Motor neuron (in vitro differentiated cells): Measurements from ENCODE around the gene MTUS2. TPM values are rescaled to one million over a fixed set of nuclear protein-coding genes. Genes with fewer than 3 reads are reported as not detected.

Experiments
- ATAC-seq, 8 experiments: fragments of 200-7000 bp; cut with Tn5 transposase; replicated peaks in 6 of 8; 2 replicates each; pipeline ENCODE4 v1.8.0; 2021; ENCODE audit warnings: mild to moderate bottlenecking in 8 of 8, moderate library complexity in 8 of 8
- H3K27ac ChIP-seq, 2 donors: fragments of 250-450 bp; sonication (Bioruptor Pico); 2 replicates each; pipeline ENCODE4 v1.9.0; 2021; ENCODE audit warnings: antibody characterized with exemption in 2 of 2, mild to moderate bottlenecking in 2 of 2, moderate library complexity in 1 of 2
- H3K4me1 ChIP-seq, 2 donors: fragments of 250-450 bp; sonication (Bioruptor Pico); replicated peaks in 1 of 2; 2 replicates each; pipeline ENCODE4 v1.6.1; 2021; ENCODE audit warnings: antibody characterized with exemption in 2 of 2, mild to moderate bottlenecking in 2 of 2, moderate library complexity in 1 of 2
- H3K4me3 ChIP-seq, 5 donors: fragments of 250-450 bp; sonication (Bioruptor Pico); 2 replicates each; pipeline ENCODE4 v1.9.0; 2021; ENCODE audit warnings: antibody characterized with exemption in 5 of 5, mild to moderate bottlenecking in 5 of 5, moderate library complexity in 4 of 5
- WGBS, 10 experiments: fragments of 450-650 bp; shearing (Covaris generic); methylation state at CpG; one replicate each; pipeline ENCODE4 v1.0.0; 2022; 5-methylcytosine and 5-hydroxymethylcytosine counted together
- in situ Hi-C, 9 experiments: fragments of 400-800 bp; cut with MboI; loops; one replicate each; pipeline ENCODE4 v1.15.0; 2021; ENCODE audit warnings: low sequenced_read_pairs in 9 of 9, low pct_unique_long_range_greater_than_20kb in 2 of 9; ENCODE audit not compliant: unreplicated experiment in 9 of 9
- total RNA-seq, 8 experiments: library from RNA; unstranded; fragments of 300-600 nt; gene quantifications; 2 replicates each; pipeline versions ENCODE4 v1.2.3 to v1.2.4, GENCODE V29; 2022

The MTUS2 gene
- total RNA-seq, 8 experiments from 2014 or later = 1.1 to 9.6 (median 3.9) TPM

DNA sequence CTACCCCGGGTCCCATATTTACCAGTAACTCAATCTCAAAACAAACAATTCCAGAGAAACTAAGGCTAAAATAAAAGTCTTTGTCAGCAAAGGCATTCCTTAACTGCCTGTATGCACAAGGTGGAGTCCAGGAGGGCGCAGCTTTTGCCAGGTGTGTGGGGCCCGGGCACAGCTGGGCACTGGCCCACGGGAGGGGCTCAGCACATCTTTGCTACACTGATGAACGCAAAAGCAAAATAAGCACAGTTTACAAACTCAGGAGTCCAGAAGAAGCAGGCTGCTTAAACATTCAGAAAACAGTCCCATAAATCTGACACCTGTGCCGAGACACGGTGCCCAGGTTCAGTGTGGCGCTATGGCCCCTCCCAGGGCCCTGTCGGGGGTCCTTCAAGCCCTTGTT lies 704.5 kb downstream of the MTUS2 start:
- WGBS, 10 experiments = 90 to 100% (median 100%) methylated on average over 2 to 4 of the region's 9 CpGs; no CpG with 5 or more reads in 6 of the 10 experiments

DNA sequence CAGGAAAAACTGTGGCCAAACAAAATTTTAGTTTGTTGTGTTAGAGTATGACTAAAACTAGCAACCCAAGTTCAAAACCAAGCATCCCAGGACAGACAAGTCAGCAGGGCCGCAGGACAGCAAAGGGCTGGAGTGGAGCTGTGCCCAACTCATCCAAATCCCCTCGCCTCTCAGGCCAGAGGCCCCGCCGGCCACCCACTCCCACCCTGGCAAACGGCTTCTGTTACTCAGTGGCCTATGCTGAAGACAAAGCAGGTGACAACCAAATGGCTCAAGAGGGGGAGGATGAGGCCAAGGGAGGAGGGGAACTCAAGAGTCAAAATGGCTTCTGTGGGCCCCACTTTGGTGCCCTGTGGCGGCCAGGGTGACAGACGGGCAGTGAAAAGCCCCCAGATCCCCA lies 705.6 kb downstream of the MTUS2 start:
- Histone ChIP-seq H3K4me3 (no peak overlapping the region), H3K4me1 (no peaks in the 10 kb centered on the region), H3K27ac (no peak overlapping the region)
- no peak for ATAC-seq
- in situ Hi-C loops = no loop called here
- WGBS, 10 experiments = 93 to 100% (median 100%) methylated on average over 1 to 3 of the region's 7 CpGs; no CpG with 5 or more reads in 7 of the 10 experiments

More for the DNA sequence above, 704.5 kb downstream of the MTUS2 start:
- H3K4me1 ChIP-seq = no peaks in the 10 kb centered on the region
- no peak for ATAC-seq
- H3K4me3 ChIP-seq = no peak overlapping the region
- no peak overlapping the region for H3K27ac ChIP-seq
- in situ Hi-C loops = loop anchor here in 8 of 9 experiments (25.0 kb wide), 2 partner anchors 188 to 588 kb away; no protein-coding TSS in a partner anchor

DNA sequence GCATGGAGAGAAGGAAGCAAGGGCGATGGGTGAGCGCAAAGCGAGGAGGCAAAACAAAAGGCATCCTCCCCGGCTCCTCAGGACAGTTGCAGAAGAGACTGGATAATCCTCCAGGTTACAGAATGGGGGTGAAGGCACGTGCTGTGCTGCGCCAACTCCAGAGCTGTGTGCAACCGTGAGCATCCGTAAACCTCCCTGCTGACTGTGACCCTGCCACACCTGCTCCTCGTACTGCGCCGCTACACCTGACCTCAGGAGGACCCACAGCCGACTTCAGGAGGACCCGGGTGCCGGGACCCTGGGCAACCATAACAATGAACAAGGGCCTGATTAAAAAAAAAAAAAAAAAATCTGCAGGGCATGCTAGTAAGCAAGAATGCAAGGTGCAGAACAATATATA lies 706.6 kb downstream of the MTUS2 start:
- ATAC-seq = no peak
- in situ Hi-C loops = no loop called here

DNA sequence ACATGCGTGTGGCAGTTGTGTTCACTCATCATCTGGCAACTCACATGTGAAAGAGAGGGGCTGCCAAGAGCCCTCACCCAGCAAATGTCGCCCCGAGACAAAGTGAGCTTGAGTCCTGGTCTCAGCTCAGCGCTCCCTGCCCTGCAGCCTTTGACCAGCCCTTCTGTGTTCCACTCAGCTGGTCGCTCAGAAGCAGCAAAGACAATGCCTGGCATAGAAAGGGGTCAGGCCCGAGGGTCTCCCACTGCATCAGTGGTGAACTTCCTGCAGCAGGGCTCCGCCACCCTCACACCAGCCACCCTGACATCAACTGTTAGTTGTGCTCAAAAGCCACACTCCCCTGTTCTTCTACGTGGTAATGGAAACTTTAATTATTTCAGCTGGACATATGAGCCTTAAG lies 707.4 kb downstream of the MTUS2 start:
- in situ Hi-C loops = no loop called here
- Histone ChIP-seq H3K27ac (no peak overlapping the region), H3K4me3 (no peak overlapping the region), H3K4me1 (no peaks in the 10 kb centered on the region)
- ATAC-seq = no peak
- 40 to 100% (median 84%) methylated on average over 1 to 7 of the region's 8 CpGs; no CpG with 5 or more reads in 1 of the 10 experiments for WGBS, 10 experiments

More for the DNA sequence above, 706.6 kb downstream of the MTUS2 start:
- no peaks in the 10 kb centered on the region for H3K4me1 ChIP-seq
- H3K4me3 ChIP-seq = no peak overlapping the region
- 73 to 100% (median 97%) methylated on average over 1 to 11 of the region's 14 CpGs; no CpG with 5 or more reads in 1 of the 10 experiments for WGBS, 10 experiments
- H3K27ac ChIP-seq = no peak overlapping the region

DNA sequence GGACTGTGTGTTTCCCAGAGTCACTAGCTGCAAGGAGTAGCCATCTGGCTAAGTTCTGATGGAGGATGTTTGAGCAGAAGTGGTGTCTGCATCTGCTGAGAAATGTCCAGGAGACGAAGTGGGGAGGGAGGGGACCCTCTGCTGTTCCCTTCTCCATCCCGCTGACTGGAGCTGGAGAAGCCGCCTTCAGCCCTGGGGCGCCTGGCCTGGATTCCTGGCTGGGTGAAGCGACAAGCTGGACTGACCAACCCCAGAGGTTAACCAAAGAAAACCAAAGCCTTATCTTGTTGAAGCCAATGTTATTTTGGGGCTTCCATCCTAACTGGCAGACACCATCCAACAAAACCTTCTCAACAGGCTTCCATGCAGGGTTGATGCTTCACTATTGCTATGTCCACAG lies 707.8 kb downstream of the MTUS2 start:
- 40 to 100% (median 98%) methylated on average over 1 to 5 of the region's 5 CpGs; no CpG with 5 or more reads in 2 of the 10 experiments for WGBS, 10 experiments
- Histone ChIP-seq H3K27ac (no peak overlapping the region), H3K4me1 (no peaks in the 10 kb centered on the region), H3K4me3 (no peak overlapping the region)
- in situ Hi-C loops = no loop called here
- ATAC-seq = no peak

- Histone ChIP-seq H3K4me3 (no peak overlapping the region), H3K4me1 (no peaks in the 10 kb centered on the region), H3K27ac (no peak overlapping the region)
- 92 to 100% (median 100%) methylated on average over 1 to 4 of the region's 5 CpGs; no CpG with 5 or more reads in 4 of the 10 experiments for WGBS, 10 experiments
- in situ Hi-C loops = no loop called here
- ATAC-seq = no peak
Measured at GRCh38 chr13:29529754-29530153, 709.6 kb downstream of the MTUS2 start.

DNA sequence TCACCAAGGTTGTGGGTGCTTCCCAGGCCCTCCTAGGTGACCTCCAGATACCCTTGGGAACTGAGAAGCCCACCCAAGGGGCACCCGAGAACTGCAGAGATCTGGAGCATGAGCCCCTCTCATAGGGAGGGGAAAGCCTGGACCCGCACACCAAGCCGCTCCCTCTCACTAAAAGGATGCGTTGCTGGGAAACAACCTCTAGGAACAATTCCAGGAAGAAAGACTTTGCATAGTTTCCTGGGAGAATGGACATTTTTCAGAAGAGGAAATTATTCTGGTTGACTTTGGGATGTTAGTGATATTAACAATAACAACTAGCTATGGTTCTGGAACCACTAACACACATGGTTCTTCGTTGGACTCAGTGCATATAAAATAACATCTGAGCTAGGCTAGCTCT lies 710.8 kb downstream of the MTUS2 start:
- in situ Hi-C loops = no loop called here
- no peak overlapping the region for H3K4me3 ChIP-seq
- no peaks in the 10 kb centered on the region for H3K4me1 ChIP-seq
- ATAC-seq = no peak
- H3K27ac ChIP-seq = no peak overlapping the region
- 80 to 100% (median 93%) methylated on average over 1 to 4 of the region's 5 CpGs; no CpG with 5 or more reads in 4 of the 10 experiments for WGBS, 10 experiments

DNA sequence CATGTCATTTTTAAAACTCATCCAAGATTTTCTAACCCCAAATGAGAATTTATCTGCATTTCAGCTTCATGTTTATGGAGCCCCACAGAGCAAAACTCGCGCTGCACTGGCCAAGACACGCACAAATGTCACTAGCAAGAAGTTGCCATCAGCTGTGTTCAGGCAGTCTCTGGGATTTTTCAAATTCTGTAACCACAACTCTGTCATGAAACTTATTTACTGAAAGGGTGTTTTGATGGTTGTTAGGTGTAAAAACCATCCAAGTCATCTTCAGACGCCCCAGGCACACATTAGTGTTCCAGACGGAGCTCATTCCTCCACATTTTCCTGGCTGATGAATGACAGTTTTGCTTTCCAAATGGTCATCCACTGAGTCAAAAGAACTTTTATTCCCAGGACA lies 712.0 kb downstream of the MTUS2 start:
- no peak overlapping the region for H3K27ac ChIP-seq
- in situ Hi-C loops = no loop called here
- H3K4me3 ChIP-seq = no peak overlapping the region
- WGBS, 10 experiments = 40 to 100% (median 95%) methylated on average over 1 to 5 of the region's 5 CpGs; no CpG with 5 or more reads in 3 of the 10 experiments
- no peaks in the 10 kb centered on the region for H3K4me1 ChIP-seq
- no peak for ATAC-seq

DNA sequence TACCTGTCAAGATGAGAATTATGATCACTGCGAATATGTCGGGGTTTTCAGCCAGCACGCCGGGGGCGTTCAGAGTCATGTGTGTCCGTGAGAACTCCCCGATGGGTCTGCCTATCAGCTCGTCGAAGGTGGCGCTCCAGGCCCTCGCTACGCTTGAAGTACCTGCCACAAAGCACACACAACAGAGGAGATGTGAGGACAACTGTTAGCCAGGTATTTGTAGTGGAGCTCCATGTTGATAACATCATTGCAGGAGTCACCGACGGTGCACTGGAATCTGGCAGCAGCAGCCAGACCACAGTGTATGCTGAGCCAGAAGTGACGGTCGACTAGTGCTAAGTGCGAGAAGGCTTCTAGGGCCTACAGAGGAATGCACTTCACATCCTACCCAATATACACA lies 712.7 kb downstream of the MTUS2 start:
- in situ Hi-C loops = no loop called here

GRCh38 chr13:29534083-29534482 lies 713.9 kb downstream of the MTUS2 start:
- no peak overlapping the region for H3K4me3 ChIP-seq
- no peak overlapping the region for H3K27ac ChIP-seq
- ATAC-seq = peak in 2 of 8 experiments; percentile 40 to 66
- in situ Hi-C loops = no loop called here
- 60 to 100% (median 86%) methylated on average over 1 to 4 of the region's 4 CpGs; no CpG with 5 or more reads in 2 of the 10 experiments for WGBS, 10 experiments
- H3K4me1 ChIP-seq = no peaks in the 10 kb centered on the region

More for the DNA sequence above, 712.7 kb downstream of the MTUS2 start:
- Histone ChIP-seq H3K27ac (no peak overlapping the region), H3K4me3 (no peak overlapping the region), H3K4me1 (no peaks in the 10 kb centered on the region)
- 80 to 100% (median 93%) methylated on average over 1 to 14 of the region's 17 CpGs; no CpG with 5 or more reads in 2 of the 10 experiments for WGBS, 10 experiments
- ATAC-seq = no peak

- no peak for ATAC-seq
- no peak overlapping the region for H3K27ac ChIP-seq
- in situ Hi-C loops = no loop called here
- no peak overlapping the region for H3K4me3 ChIP-seq
- no peaks in the 10 kb centered on the region for H3K4me1 ChIP-seq
- WGBS, 10 experiments = 83 to 100% (median 93%) methylated on average over 1 to 13 of the region's 24 CpGs; no CpG with 5 or more reads in 1 of the 10 experiments
Measured at GRCh38 chr13:29535663-29536655, 715.8 kb downstream of the MTUS2 start.

DNA sequence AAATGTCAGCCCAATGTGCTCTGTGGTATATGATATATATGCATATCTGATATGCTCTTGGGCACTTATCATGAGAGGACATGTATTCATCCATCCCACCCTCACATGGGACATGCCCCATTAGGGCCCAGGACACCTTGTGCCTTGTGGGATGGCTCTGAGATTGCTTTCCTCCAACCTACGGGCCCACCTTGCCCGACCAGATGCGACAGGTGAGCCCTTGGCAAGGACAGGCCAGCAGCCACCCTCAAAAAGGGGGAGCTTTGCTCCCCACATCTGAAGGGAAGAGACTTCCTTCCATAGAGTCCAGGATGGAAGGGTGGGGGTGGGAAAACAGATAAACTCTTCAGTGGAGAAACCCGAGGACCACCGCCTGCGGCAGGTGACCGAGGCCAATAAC lies 716.7 kb downstream of the MTUS2 start:
- 80 to 100% (median 100%) methylated on average over 1 to 4 of the region's 7 CpGs; no CpG with 5 or more reads in 6 of the 10 experiments for WGBS, 10 experiments
- Histone ChIP-seq H3K27ac (no peak overlapping the region), H3K4me3 (no peak overlapping the region), H3K4me1 (no peaks in the 10 kb centered on the region)
- no peak for ATAC-seq
- in situ Hi-C loops = no loop called here
